Memory B cell (primary cell): ENCODE results near the gene USP24.

Source experiments
- ATAC-seq: fragments of 150-1000 bp; cut with Tn5 transposase; 2 replicates; pipeline ENCODE4 v1.10.0; 2021; ENCODE audit warnings: low read depth, mild to moderate bottlenecking, moderate library complexity
- DNase-seq, 2 donors: peaks; one replicate each; pipeline ENCODE4 v3.0.0; 2022; ENCODE audit warnings: low spot score in 2 of 2
- H3K27ac Mint-ChIP-seq: one replicate; pipeline ENCODE4 v1.8.0; 2022; ENCODE audit warnings: mild to moderate bottlenecking, moderate library complexity, mixed read lengths
- H3K27me3 Mint-ChIP-seq: one replicate; pipeline ENCODE4 v1.8.0; 2022; ENCODE audit warnings: mixed read lengths
- H3K36me3 Mint-ChIP-seq: one replicate; pipeline ENCODE4 v1.8.0; 2022; ENCODE audit warnings: mild to moderate bottlenecking, mixed read lengths
- H3K4me1 Mint-ChIP-seq: one replicate; pipeline ENCODE4 v1.8.0; 2022; ENCODE audit warnings: mixed read lengths
- H3K4me3 Mint-ChIP-seq: one replicate; pipeline ENCODE4 v1.8.0; 2022; ENCODE audit warnings: mild to moderate bottlenecking, moderate library complexity, mixed read lengths
- H3K9me3 Mint-ChIP-seq: one replicate; pipeline ENCODE4 v1.8.0; 2022; ENCODE audit warnings: mixed read lengths

The USP24 gene

GRCh38 chr1:55147524-55147923 is 67.6 kb downstream of the USP24 start:
- Mint-ChIP-seq H3K4me1 (peaks cover 12% of the 10 kb centered on the region), H3K36me3 (peaks cover 21% of the 10 kb centered on the region), H3K27ac (no peak overlapping the region), H3K27me3 (no peaks in the 10 kb centered on the region), H3K4me3 (no peak overlapping the region), H3K9me3 (no peaks in the 10 kb centered on the region)
- no peak for ATAC-seq
- DNase-seq = no peak

DNA sequence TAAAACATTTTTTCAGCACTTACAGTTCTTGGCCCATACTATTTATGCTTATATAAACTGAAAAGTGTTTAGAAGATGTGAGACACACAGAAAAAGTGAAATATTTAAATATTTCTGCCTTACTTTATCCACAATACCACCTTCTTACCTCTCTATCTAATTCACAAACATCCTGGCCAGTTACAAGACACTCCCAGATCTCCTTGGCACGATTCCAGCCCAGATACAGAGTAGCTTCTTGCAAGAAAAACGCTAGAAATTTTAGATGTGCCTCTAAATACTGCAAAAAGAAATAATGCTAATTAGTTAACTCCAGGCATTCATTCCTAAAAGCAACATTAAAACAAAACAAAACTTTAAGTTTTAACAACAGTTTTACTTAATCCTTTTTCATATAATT is 68.4 kb downstream of the USP24 start:
- no peaks in the 10 kb centered on the region for H3K9me3 Mint-ChIP-seq
- peaks cover 11% of the 10 kb centered on the region for H3K4me1 Mint-ChIP-seq
- no peaks in the 10 kb centered on the region for H3K27me3 Mint-ChIP-seq
- H3K27ac Mint-ChIP-seq = no peak overlapping the region
- H3K4me3 Mint-ChIP-seq = no peak overlapping the region
- peaks cover 21% of the 10 kb centered on the region for H3K36me3 Mint-ChIP-seq
- no peak for ATAC-seq
- DNase-seq = no peak

- H3K4me3 Mint-ChIP-seq = no peak overlapping the region
- no peaks in the 10 kb centered on the region for H3K27me3 Mint-ChIP-seq
- H3K4me1 Mint-ChIP-seq = peaks cover 9% of the 10 kb centered on the region
- H3K27ac Mint-ChIP-seq = no peak overlapping the region
- peaks cover 16% of the 10 kb centered on the region for H3K36me3 Mint-ChIP-seq
- no peaks in the 10 kb centered on the region for H3K9me3 Mint-ChIP-seq
- ATAC-seq (no peak), DNase-seq (no peak)
Observed at GRCh38 chr1:55144886-55145285, 70.3 kb downstream of the USP24 start.

- ATAC-seq (peak; percentile 61), DNase-seq (no peak)
- no peak overlapping the region for H3K4me3 Mint-ChIP-seq
- no peaks in the 10 kb centered on the region for H3K9me3 Mint-ChIP-seq
- no peaks in the 10 kb centered on the region for H3K27me3 Mint-ChIP-seq
- peaks cover 17% of the 10 kb centered on the region for H3K36me3 Mint-ChIP-seq
- peaks cover 8% of the 10 kb centered on the region for H3K4me1 Mint-ChIP-seq
- H3K27ac Mint-ChIP-seq = no peak overlapping the region
Observed at GRCh38 chr1:55143684-55144083, 71.5 kb downstream of the USP24 start.

- no peaks in the 10 kb centered on the region for H3K9me3 Mint-ChIP-seq
Observed at GRCh38 chr1:55141295-55141893, 73.8 kb downstream of the USP24 start.

GRCh38 chr1:55140546-55140983 is 74.6 kb downstream of the USP24 start:
- peaks cover 10% of the 10 kb centered on the region for H3K36me3 Mint-ChIP-seq
- H3K27me3 Mint-ChIP-seq = no peaks in the 10 kb centered on the region
- H3K4me1 Mint-ChIP-seq = peaks cover 7% of the 10 kb centered on the region
- H3K4me3 Mint-ChIP-seq = no peak overlapping the region
- peak; percentile 96 for ATAC-seq
- H3K9me3 Mint-ChIP-seq = no peaks in the 10 kb centered on the region
- peak overlapping the region; percentile 24 for H3K27ac Mint-ChIP-seq
- DNase-seq = peak; percentile 23 to 70

More at GRCh38 chr1:55141295-55141893, 73.8 kb downstream of the USP24 start:
- H3K4me1 Mint-ChIP-seq = peaks cover 7% of the 10 kb centered on the region
- no peak for DNase-seq
- H3K36me3 Mint-ChIP-seq = peaks cover 13% of the 10 kb centered on the region
- no peak overlapping the region for H3K4me3 Mint-ChIP-seq
- no peak for ATAC-seq
- no peaks in the 10 kb centered on the region for H3K27me3 Mint-ChIP-seq
- peak overlapping the region; percentile 73 for H3K27ac Mint-ChIP-seq

DNA sequence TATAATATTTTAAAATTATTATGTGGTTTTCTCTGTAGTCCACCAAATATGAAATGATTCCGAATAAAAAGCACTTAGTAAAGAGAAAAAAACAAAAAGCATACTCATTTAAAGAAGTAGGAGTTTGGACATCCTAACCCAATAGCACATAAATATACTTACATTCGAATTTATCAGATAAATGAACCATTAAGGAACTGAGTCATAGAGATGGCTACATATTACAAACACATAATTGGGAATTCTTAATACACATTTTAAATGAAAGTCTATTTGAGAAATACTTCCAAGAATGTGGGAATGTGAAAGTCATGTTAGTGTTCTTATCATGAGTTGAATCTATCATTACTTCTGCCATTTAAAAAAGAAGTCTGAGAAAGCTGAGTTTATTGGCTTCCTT is 75.0 kb downstream of the USP24 start:
- H3K9me3 Mint-ChIP-seq = no peaks in the 10 kb centered on the region
- peak overlapping the region; percentile 24 for H3K27ac Mint-ChIP-seq
- H3K36me3 Mint-ChIP-seq = peaks cover 8% of the 10 kb centered on the region
- peaks cover 7% of the 10 kb centered on the region for H3K4me1 Mint-ChIP-seq
- no peak overlapping the region for H3K4me3 Mint-ChIP-seq
- no peaks in the 10 kb centered on the region for H3K27me3 Mint-ChIP-seq
- DNase-seq (no peak), ATAC-seq (no peak)

- H3K27me3 Mint-ChIP-seq = no peaks in the 10 kb centered on the region
- DNase-seq = no peak
- H3K4me3 Mint-ChIP-seq = no peak overlapping the region
- no peak overlapping the region for H3K27ac Mint-ChIP-seq
- peaks cover 7% of the 10 kb centered on the region for H3K4me1 Mint-ChIP-seq
- no peak for ATAC-seq
- H3K36me3 Mint-ChIP-seq = peaks cover 12% of the 10 kb centered on the region
- no peaks in the 10 kb centered on the region for H3K9me3 Mint-ChIP-seq
Observed at GRCh38 chr1:55138823-55139222, 76.3 kb downstream of the USP24 start.

- no peaks in the 10 kb centered on the region for H3K27me3 Mint-ChIP-seq
- no peaks in the 10 kb centered on the region for H3K9me3 Mint-ChIP-seq
- H3K4me3 Mint-ChIP-seq = no peak overlapping the region
- no peak for ATAC-seq
- DNase-seq = no peak
- H3K4me1 Mint-ChIP-seq = no peaks in the 10 kb centered on the region
- H3K27ac Mint-ChIP-seq = peak overlapping the region; percentile 39
- H3K36me3 Mint-ChIP-seq = peaks cover 18% of the 10 kb centered on the region
Observed at GRCh38 chr1:55134152-55134808, 80.9 kb downstream of the USP24 start.

DNA sequence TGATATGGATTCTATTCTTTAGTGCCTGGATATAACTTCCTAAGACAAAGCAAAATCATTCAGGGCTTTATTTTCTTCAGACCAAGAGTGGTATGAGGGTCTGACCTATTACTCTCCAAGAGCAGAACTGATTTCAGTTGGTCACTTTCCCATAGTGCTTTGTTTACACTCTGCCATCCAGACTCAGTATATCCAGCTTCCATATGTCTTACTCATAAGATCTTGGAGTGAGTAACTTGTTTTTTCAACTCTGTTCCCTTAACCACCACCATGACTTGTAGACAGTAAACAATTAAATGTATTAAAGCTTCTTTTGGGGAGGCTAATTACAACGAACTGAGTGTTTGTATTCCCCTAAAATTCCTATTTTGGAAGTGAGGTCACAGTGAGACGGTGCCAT is 83.4 kb downstream of the USP24 start:
- no peak for DNase-seq
- Mint-ChIP-seq H3K27me3 (no peaks in the 10 kb centered on the region), H3K36me3 (peaks cover 27% of the 10 kb centered on the region), H3K4me3 (no peak overlapping the region), H3K9me3 (no peaks in the 10 kb centered on the region), H3K27ac (no peak overlapping the region), H3K4me1 (peaks cover 8% of the 10 kb centered on the region)
- ATAC-seq = no peak

- Mint-ChIP-seq H3K27ac (no peak overlapping the region), H3K4me3 (no peak overlapping the region), H3K27me3 (no peaks in the 10 kb centered on the region), H3K9me3 (no peaks in the 10 kb centered on the region), H3K4me1 (peaks cover 8% of the 10 kb centered on the region), H3K36me3 (peaks cover 31% of the 10 kb centered on the region)
- no peak for ATAC-seq
- no peak for DNase-seq
Observed at GRCh38 chr1:55131218-55131617, 83.9 kb downstream of the USP24 start.

- ATAC-seq (no peak), DNase-seq (no peak)
- H3K4me3 Mint-ChIP-seq = no peak overlapping the region
- H3K4me1 Mint-ChIP-seq = peaks cover 8% of the 10 kb centered on the region
- H3K36me3 Mint-ChIP-seq = peaks cover 37% of the 10 kb centered on the region
- no peaks in the 10 kb centered on the region for H3K9me3 Mint-ChIP-seq
- no peaks in the 10 kb centered on the region for H3K27me3 Mint-ChIP-seq
- peak overlapping the region; percentile 67 for H3K27ac Mint-ChIP-seq
Observed at GRCh38 chr1:55129194-55129728, 85.9 kb downstream of the USP24 start.

DNA sequence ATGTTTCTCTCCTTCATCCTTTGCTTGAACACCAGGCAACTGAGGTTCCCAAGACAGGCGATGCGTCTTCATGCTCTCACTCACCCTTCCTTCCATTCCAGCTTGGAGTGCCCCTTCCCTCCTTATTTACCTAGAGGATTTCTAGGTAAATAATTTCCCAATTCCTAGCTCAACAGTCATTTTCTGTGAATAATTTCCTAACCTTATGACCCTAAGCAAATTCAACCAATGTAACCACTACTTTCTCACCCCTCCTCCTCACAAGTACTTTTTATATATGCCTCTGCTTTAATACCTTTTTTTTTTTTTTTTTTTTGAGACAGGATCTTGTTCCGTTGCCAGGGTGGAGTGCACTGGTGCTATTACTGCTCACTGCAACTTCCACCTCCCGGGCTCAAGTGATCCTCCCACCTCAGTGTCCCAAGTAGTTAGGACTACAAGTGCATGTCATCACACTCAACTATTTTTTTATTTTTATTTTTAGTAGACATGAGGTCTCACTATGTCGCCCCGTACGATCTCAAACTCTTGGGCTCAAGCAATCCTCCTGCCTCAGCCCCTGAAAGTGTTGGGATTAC is 86.7 kb downstream of the USP24 start:
- peaks cover 8% of the 10 kb centered on the region for H3K4me1 Mint-ChIP-seq
- H3K27ac Mint-ChIP-seq = peak overlapping the region; percentile 52
- DNase-seq = no peak
- H3K36me3 Mint-ChIP-seq = peaks cover 39% of the 10 kb centered on the region
- H3K27me3 Mint-ChIP-seq = no peaks in the 10 kb centered on the region
- ATAC-seq = no peak
- H3K9me3 Mint-ChIP-seq = no peaks in the 10 kb centered on the region
- H3K4me3 Mint-ChIP-seq = no peak overlapping the region

- peak overlapping the region; percentile 52 for H3K27ac Mint-ChIP-seq
- ATAC-seq = no peak
- peaks cover 39% of the 10 kb centered on the region for H3K36me3 Mint-ChIP-seq
- H3K9me3 Mint-ChIP-seq = no peaks in the 10 kb centered on the region
- no peaks in the 10 kb centered on the region for H3K27me3 Mint-ChIP-seq
- DNase-seq = no peak
- peaks cover 8% of the 10 kb centered on the region for H3K4me1 Mint-ChIP-seq
- H3K4me3 Mint-ChIP-seq = no peak overlapping the region
Observed at GRCh38 chr1:55127827-55128343, 87.3 kb downstream of the USP24 start.
